RCC 7860 (cell line): ENCODE data around the gene SYNJ1.
"Not testable (repeated sequence)": the region's sequence is repeated elsewhere in the genome, so short reads cannot be mapped to it uniquely, and the experiment has no call there.

Experiments
- DNase-seq: peaks from one replicate; pipeline ENCODE4 v3.0.0-alpha.2; 2015; ENCODE audit warnings: low spot score
- FAIRE-seq: peaks from 2 replicates; lab custom pipeline; 2012; peaks lifted over from hg19 to GRCh38; lab: Jason Lieb, UNC

Gene SYNJ1

DNA sequence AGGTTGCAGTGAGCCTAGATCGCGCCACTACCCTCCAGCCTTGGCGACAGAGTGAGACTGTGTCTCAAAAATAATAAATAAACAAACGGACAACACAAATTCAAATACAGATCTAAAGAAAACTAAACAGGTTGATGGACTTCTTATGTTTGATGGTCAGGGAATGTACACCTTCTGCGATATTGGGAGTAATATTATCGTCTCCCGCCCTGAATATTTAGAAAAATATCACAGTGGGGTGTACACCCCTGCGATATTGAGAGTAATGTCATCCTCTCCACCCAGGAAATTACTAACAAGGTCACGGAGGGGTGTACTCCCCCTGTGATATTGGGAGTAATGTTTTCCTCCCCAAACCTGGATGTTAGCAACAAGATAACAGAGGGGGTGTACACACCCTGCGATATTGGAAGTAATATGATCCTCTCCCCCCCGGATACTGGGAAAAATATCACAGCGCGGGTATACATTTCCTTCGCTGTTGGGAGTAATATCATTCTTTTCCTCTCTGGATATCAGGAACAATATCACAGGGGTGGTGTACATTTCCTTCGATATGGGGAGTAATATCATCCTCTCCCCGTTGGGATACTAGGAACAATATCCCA, 114.3 kb downstream of the SYNJ1 start:
- DNase-seq (no peak), FAIRE-seq (no peak)

- no peak for DNase-seq
- no peak for FAIRE-seq
Observed at GRCh38 chr21:32612999-32613337, 114.8 kb downstream of the SYNJ1 start.

- FAIRE-seq (no peak), DNase-seq (peak; percentile 85)
Observed at GRCh38 chr21:32612075-32612998, 115.5 kb downstream of the SYNJ1 start, which contains the start of gene CFAP298. CFAP298 (minus strand) TSS chr21:32612377; CDS start chr21:32612243, 134 bp downstream.

DNA sequence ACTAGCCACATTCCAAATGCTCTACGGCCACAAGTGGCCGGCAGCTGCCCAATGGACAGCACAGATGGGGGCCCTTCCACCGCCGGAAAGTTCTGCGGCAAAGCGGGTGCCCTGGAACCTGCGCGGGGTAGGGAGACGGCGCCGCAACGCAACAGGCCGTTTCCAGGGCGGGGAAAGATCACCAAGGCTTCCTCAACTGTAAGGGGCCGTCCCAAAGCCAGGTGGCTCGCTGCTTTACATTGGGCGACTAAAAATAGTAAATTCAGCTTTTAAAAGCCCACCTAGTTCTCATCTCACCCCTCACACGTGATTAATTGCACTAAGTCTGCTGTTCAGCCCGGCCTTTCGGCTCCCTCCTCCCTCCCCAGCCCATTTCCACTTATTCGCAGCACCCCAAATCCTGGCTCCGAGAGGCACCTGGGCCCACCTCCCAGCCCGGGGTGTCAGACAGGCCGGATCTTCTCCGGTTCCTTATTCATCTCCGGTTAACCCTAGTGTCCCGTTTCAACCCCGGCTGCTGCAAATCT, 116.3 kb downstream of the SYNJ1 start:
- no peak for FAIRE-seq

GRCh38 chr21:32610940-32611339, 116.9 kb downstream of the SYNJ1 start:
- not testable (repeated sequence) for DNase-seq, FAIRE-seq

More for the DNA sequence above, 116.3 kb downstream of the SYNJ1 start:
- no peak for DNase-seq

- DNase-seq (no peak), FAIRE-seq (no peak)
Observed at GRCh38 chr21:32608851-32609250, 119.0 kb downstream of the SYNJ1 start.

- DNase-seq, result no peak
- no peak for FAIRE-seq
Observed at GRCh38 chr21:32605469-32605868, 122.3 kb downstream of the SYNJ1 start.

DNA sequence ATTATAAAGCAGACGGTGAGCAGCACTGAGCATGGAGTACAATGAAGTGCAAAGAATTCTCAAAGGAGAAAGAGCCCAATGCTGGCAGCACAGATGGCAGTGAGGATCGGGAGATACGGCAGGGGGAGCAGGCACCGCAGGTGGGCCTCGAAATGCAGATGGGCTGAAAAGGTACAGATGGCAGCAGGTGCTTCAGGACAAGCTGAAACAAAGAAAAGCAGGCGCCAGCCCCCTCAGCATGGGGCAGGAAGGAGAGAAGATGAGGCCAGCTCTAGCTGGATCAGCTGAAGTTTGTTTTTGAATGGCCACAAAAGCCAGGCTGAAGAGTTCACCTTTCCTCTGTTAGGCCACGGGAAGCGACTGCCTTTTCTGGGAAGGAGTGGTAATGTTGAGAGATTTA, 123.3 kb downstream of the SYNJ1 start:
- FAIRE-seq (no peak), DNase-seq (no peak)

DNA sequence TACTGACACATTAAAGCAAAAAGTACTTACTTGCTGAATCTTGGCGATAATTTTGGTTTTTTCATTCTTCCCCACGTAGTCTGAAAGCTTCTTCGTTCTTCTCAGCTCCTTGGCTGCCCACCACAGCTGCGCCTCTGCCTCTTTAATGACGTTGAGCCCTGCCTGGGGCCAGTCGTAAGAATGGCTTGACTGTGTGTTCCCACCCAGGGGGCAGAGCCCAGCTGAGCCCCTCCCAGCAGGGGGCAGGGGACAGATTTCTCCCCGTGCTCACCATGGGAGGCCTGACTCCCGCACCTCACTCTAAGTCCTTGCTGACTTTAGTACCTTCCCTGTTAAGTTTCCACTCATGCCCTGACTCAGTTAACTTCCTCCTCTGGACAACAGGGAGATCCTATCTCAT, 124.7 kb downstream of the SYNJ1 start:
- FAIRE-seq (no peak), DNase-seq (no peak)

- DNase-seq (no peak), FAIRE-seq (no peak)
Observed at GRCh38 chr21:32602099-32602498, 125.7 kb downstream of the SYNJ1 start.

- no peak for FAIRE-seq
- peak; percentile 81 for DNase-seq
Observed at GRCh38 chr21:32599526-32599925, 128.3 kb downstream of the SYNJ1 start.

- FAIRE-seq (peak; percentile 76), DNase-seq (peak; percentile 83)
Observed at GRCh38 chr21:32599091-32599490, 128.7 kb downstream of the SYNJ1 start.

DNA sequence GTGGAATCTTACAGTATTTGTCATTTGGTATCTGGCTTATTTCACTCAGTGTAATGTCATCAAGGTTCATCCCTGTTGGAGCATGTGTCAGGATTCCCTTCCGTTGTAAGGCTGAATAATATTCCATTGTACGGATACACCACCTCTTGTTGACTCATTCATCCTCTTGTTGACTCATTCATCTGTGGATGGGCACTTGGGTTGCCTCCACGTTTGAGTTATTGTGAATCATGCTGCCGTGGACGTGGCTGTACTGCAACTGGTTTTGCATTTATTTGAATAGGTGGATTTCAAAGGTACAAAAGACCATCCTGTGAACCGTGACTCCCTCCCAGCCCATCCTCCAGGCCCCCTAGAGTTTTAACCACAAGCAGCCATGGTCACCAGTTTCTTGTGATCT, 130.6 kb downstream of the SYNJ1 start:
- FAIRE-seq (peak; percentile 95), DNase-seq (peak; percentile 99)

GRCh38 chr21:32595431-32595830, 132.4 kb downstream of the SYNJ1 start:
- DNase-seq, result no peak
- no peak for FAIRE-seq

GRCh38 chr21:32593690-32594089, 134.1 kb downstream of the SYNJ1 start:
- no peak for DNase-seq
- FAIRE-seq, result no peak

DNA sequence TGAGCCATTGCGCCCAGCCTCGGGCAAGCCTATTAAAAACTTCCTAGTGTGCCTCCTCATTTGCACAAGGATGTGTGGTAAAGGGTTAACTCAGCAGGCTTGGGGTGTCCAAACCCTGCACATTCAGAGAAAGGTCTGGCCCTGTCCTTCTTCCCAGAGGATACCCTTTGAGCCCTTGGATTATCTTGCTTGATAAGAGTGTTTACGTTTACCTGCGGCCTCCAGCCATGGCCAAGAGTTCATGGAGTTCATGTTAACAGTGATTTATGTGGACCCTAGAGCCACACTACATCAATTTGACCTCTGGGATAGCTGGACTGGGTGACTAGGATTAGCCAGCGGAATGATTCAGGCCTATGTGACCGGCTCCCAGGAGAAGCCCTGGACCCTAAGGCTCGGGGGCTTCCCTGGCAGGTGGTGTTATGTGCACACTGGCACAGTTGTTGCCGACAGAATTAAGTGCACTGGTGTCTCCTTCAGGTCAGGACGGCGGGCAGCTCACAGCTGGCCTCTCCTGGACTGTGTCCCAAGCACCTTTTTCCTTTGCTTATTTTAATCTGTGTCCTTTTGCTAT, 134.8 kb downstream of the SYNJ1 start:
- DNase-seq (no peak), FAIRE-seq (no peak)

GRCh38 chr21:32590130-32590529, 137.7 kb downstream of the SYNJ1 start:
- DNase-seq (no peak), FAIRE-seq (no peak)

GRCh38 chr21:32587651-32588050, 140.2 kb downstream of the SYNJ1 start:
- DNase-seq, result no peak
- no peak for FAIRE-seq

DNA sequence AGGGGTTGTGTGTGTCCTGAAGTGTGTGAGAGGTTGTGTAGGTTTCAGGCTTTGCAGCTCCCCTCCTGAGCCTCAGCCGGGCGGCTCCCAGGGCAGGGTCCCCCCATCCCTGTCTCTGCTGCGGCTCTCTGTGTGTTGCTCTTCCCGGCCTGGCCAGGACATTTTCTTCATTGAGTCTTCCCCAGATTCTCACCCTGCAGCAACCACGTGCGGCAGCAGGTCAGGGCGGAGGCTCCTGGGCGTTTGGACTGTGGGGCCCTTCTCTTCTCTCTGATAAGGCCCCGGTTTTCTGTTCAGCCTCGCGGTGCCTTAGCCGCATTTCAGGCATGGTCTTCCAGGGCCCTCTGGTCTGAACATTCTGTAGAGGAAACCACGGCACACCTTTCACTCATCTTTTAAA, 140.7 kb downstream of the SYNJ1 start:
- DNase-seq (no peak), FAIRE-seq (no peak)

DNA sequence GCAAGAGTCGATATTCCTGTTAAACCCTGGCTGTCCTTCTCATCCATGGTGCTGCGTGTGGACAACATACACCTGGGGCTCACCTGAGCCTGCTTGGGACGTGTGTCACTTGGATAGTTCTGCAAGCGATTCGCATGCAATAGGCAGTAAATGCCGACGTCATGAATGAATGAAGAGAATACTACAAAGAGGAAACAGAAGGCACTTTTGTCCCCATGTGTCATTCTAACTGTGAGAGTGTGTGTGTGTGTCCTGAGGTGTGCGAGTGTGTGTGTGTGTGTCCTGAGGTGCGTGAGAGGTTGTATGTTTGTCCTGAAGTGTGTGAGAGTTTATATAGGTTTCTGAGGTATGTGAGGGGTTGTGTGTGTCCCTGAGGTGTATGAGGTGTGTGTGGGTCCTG, 141.8 kb downstream of the SYNJ1 start:
- FAIRE-seq (no peak), DNase-seq (no peak)

DNA sequence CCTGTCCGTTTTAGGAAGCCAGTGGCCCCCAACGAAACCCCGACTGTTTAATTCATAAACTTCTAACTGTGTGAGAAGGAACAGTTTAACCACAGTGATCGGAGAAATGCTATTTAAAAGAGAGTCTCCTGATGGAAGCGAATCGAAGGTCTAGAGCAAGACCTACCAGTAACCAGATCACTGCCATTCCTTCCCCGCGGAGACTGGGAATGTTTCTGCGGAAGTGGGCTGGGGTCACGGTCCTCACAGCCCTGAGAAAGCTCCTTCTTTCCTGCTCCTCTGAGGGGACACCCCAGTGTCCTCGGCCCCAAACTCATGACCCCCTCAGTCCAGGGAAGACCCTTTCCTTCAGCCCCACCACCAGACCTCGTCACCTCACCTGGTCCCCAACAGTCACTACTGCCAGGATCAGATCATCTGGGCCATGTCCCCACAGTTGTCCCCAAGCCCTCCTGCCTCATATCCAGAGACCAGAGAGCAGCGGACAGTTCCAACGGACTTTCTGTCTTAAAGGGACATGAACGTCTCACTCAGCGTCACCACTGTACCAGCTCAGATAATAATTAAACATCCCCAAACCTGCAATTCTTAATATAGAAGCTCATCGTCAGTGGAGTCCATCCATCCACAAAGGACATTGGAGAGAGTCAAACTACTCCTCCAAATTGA, 142.6 kb downstream of the SYNJ1 start, which contains the start of gene TCP10L:
TSS of gene TCP10L (minus strand) at position 482 of the 669 bp plus-strand sequence. CDS start 1,219 bp downstream, outside the sequence.
- DNase-seq, result no peak
- FAIRE-seq, result no peak
